IMR-90 (cell line): ENCODE measurements around the gene FLT4.

Source experiments
- BHLHE40 ChIP-seq: fragments of 150-350 bp; IDR thresholded peaks from 2 replicates; pipeline ENCODE4 v1.6.1; 2016; ENCODE audit warnings: mild to moderate bottlenecking, low read depth, low read length
- CTCF ChIP-seq: conservative IDR thresholded peaks from 2 replicates; pipeline ENCODE4 v1.5.1; 2012; ENCODE audit warnings: mild to moderate bottlenecking, low read depth, low read length, improper control_type of control experiment
- MAZ ChIP-seq: IDR thresholded peaks from 2 replicates; pipeline ENCODE4 v1.6.1; 2012; ENCODE audit warnings: low read depth, mild to moderate bottlenecking, low read length, improper control_type of control experiment, moderate library complexity, borderline replicate concordance
- POLR2A ChIP-seq: IDR thresholded peaks from 2 replicates; pipeline ENCODE4 v1.6.1; 2012; ENCODE audit warnings: mild to moderate bottlenecking, low read depth, low read length

GRCh38 chr5:180612683-180613082 lies 36.7 kb downstream of the FLT4 start:
- TF ChIP-seq CTCF (no peak), MAZ (no peak), BHLHE40 (no peak), POLR2A (no peak)
